Iris pigment epithelial cell (primary cell): Measurements from ENCODE around the gene EGFR.
"Not testable (repeated sequence)": the region's sequence is repeated elsewhere in the genome, so short reads cannot be mapped to it uniquely, and the experiment has no call there.

Experiments
- DNase-seq: peaks from one replicate; pipeline ENCODE4 v3.0.0-alpha.2; 2011; ENCODE audit warnings: low read depth

The EGFR gene

GRCh38 chr7:55013851-55014250 is 5.0 kb upstream of the EGFR start:
- no peak for DNase-seq

- DNase-seq: no peak
Measured at GRCh38 chr7:55016061-55016745, 2.6 kb upstream of the EGFR start.

- DNase-seq: no peak
Measured at GRCh38 chr7:55016746-55017090, 2.1 kb upstream of the EGFR start.

- DNase-seq: no peak
Measured at GRCh38 chr7:55017841-55018240, 976 bp upstream of the EGFR start.

- DNase-seq: peak; percentile 46
Measured at GRCh38 chr7:55019191-55019690, 424 bp downstream of the EGFR start.

GRCh38 chr7:55019691-55020465 is 1.1 kb downstream of the EGFR start:
- peak; percentile 25 for DNase-seq

- DNase-seq: peak; percentile 66
Measured at GRCh38 chr7:55020466-55020871, 1.7 kb downstream of the EGFR start.

- DNase-seq: no peak
Measured at GRCh38 chr7:55021053-55021452, 2.2 kb downstream of the EGFR start.

GRCh38 chr7:55022002-55022985 is 3.5 kb downstream of the EGFR start:
- peak; percentile 68 for DNase-seq

- DNase-seq: no peak
Measured at GRCh38 chr7:55023841-55024505, 5.2 kb downstream of the EGFR start.

- peak; percentile 47 for DNase-seq
Measured at GRCh38 chr7:55024776-55025175, 6.0 kb downstream of the EGFR start.

- no peak for DNase-seq
Measured at GRCh38 chr7:55026086-55026790, 7.4 kb downstream of the EGFR start.

- DNase-seq: peak; percentile 20
Measured at GRCh38 chr7:55026867-55027490, 8.2 kb downstream of the EGFR start.

GRCh38 chr7:55028011-55028410 is 9.2 kb downstream of the EGFR start:
- no peak for DNase-seq

GRCh38 chr7:55030314-55030713 is 11.5 kb downstream of the EGFR start:
- peak; percentile 49 for DNase-seq

- DNase-seq: no peak
Measured at GRCh38 chr7:55031075-55031474, 12.3 kb downstream of the EGFR start.

GRCh38 chr7:55032069-55032699 is 13.4 kb downstream of the EGFR start:
- DNase-seq: peak; percentile 41

- DNase-seq: no peak
Measured at GRCh38 chr7:55033236-55033846, 14.5 kb downstream of the EGFR start.

- no peak for DNase-seq
Measured at GRCh38 chr7:55034776-55035175, 16.0 kb downstream of the EGFR start.

GRCh38 chr7:55035410-55035809 is 16.6 kb downstream of the EGFR start:
- DNase-seq: not testable (repeated sequence)
